Amniotic epithelial cell (primary cell): ENCODE results near the gene LRMDA.

Experiments
- DNase-seq: peaks from one replicate; pipeline ENCODE4 v3.0.0-alpha.2; 2010; ENCODE audit warnings: low read depth

Gene LRMDA

DNA sequence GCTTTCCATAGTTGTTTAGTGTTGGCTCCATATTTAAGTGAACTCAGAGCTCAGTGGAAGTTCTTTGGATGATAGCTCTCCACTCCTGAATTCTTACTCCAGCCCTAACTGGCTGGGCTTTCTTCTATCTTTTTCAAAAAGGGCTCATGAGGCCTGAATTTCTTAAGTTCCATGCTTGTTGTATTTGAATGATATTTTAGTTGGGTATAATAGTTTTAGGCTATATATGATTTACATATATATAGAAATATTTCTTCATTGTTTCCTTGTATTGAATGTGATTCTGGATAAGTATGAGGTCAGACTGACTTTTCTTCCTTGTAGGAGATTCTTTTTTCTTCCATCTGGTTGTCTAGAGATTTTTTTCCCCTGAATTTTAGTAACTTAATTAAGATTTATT is 843.5 kb downstream of the LRMDA start:
- no peak for DNase-seq

DNA sequence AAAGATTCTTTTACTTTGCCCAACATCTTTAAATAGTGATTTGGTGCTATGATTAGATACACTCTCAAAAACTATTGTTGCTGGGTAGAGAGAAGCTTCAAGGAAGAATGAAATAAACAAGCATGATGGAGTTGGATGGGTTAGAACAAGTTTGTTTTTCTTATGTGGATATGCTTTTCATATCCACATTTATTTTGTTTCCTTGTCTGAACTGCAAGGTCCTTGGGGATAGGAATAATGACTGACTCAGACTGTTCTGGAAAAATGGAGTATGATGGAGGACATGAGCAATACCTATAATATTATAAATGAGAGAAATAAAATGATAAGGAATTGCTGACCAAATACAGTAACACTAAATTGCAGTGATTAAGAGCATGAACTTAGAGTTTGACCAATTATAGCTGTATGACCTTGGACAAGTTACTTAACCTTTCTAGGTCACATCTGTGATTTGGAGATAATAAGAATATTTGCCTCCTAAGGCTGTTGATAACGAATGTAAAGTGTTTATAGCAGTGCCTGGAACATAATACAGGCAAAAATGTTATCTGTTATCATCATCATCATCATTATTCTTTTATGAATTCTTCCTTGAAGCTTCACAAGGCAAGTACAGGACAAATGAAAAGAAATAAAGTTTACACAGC is 847.5 kb downstream of the LRMDA start:
- peak; percentile 91 for DNase-seq

DNA sequence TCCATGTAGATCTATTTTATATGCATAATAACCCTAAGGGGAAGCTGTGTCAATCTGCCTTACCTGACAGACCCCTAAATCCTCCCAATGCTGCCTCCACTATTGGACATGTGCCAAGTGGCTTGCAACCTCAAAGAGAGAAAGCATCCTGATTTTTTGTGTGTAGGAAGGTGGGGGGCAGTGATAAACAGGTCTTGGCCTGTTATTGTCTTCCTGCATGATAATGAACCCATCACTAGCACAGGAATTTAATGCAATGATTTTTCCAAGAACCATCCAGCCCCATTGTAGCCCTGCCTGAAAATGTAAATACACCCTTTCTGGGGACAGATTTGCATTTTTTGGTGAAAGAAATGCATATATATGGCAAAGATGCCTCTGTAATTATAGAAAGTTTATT is 850.2 kb downstream of the LRMDA start:
- no peak for DNase-seq

GRCh38 chr10:76282061-76283025 is 850.9 kb downstream of the LRMDA start:
- peak; percentile 99 for DNase-seq

DNA sequence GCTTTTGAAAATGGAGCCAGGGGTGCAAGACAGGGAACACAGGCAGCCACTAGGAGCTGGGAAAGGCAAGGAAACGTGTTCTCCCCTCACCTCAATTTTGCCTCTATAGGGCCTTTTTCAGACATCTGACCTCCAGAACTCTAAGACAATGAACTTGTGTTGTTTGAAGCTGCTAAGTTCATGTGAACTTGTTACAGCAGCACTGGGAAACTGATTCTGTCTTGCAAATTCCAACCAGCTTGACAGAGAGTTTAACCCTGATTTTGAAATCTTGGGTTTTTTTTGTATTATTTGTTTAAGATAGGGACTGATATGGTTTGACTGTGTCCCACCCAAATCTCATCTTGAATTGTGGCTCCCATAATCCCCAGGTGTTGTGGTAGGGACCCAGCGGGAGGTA is 852.9 kb downstream of the LRMDA start:
- no peak for DNase-seq

DNA sequence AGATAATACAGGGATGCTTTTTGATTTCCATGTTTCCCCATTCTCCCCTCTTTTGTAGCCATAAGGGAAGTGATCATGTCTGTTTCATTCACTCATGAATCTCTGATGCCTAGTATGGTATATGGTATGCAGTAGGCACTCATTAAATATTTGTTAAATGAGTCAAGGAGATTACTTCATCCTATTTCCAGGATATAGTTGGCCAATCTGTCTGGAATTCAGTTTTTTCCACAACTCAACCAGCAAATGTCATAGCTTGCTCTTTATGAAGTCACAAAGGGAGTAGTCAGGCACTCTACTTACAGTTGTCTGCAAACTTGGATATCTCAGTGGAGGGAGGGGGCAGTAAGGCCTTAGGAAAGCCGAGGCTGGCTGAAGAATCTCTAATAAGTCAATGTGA is 853.6 kb downstream of the LRMDA start:
- peak; percentile 93 for DNase-seq

GRCh38 chr10:76285515-76285914 is 854.1 kb downstream of the LRMDA start:
- no peak for DNase-seq

DNA sequence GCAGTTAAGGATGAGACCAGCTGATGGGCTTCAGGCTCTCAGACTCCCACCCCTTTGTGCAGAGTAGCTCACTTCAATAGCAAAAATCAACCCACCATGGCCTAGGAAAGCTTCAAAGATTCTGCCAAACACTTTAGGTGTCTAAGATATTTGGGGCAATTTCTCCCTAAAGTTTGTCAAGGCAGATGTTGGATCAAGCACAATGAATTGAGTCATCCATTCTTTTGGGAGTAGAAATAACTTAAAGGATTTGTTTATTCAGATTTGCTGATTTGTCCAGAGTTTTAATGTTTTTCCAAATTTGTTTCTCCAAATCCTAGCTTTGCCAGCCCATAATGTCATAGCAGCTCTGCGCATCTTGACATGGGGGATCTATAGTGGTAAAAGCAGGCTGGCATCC is 855.1 kb downstream of the LRMDA start:
- DNase-seq: no peak

DNA sequence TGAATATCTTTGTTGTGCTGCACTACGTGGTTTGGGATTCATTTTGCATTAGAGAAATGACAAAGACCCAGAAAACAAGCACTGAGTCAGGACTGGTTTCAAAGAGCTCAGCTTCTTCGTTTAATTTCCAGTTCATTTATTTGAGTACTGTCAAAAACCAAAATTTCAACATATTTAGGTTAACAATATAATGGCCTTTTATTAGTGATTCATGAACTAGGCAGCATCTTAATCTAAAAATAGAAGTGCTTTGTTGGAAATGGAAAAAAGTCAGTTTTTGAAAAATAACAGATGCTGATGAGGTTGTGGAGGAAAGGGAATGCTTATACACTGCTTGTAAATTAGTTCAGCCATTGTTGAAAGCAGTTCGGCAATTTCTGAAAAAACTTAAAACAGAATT is 856.4 kb downstream of the LRMDA start:
- DNase-seq: peak; percentile 50

- no peak for DNase-seq
These were observed 859.8 kb downstream of the LRMDA start for GRCh38 chr10:76291175-76291574.

GRCh38 chr10:76291885-76292284 is 860.5 kb downstream of the LRMDA start:
- DNase-seq: no peak

DNA sequence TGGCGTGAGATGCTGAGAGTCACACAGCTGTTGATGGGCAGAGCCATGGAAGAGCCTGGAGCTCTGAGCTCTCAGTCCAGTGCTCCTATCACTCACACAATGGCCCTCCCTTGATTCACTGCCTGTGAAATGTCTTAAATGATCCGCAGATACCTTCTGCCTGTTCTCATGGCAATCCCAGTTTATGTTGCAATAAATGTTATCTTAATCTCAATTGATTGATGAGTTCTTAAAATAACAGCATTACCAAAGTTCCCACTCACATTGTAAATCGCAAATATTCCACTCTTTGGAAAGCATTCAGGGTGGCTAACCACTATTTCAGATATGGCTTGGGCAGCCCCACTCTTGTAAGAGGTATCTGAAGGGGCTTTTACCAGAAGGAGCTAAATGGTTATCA is 865.5 kb downstream of the LRMDA start:
- peak; percentile 93 for DNase-seq

- no peak for DNase-seq
These were observed 865.9 kb downstream of the LRMDA start for GRCh38 chr10:76297358-76297757.

- DNase-seq: no peak
These were observed 866.4 kb downstream of the LRMDA start for GRCh38 chr10:76297780-76298281.

DNA sequence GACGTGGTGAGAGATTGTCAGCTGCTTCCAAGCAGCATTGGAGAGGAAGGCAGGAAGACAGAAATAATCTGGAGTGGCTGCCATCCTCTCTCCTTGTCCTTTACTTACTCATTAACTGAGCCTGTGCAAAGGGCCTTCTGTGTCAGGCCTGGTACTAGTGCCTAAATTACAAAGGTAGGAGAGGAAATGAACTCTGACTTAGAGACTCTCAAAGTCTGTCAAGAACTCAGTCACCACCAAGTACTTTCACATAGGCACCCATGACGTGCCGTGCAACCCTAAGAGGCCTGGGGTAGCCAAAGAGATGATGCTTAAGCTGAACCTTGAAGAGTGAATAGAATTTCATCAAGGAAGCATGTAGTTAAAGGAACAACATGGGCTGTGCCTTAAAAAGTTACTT is 866.9 kb downstream of the LRMDA start:
- DNase-seq: no peak

DNA sequence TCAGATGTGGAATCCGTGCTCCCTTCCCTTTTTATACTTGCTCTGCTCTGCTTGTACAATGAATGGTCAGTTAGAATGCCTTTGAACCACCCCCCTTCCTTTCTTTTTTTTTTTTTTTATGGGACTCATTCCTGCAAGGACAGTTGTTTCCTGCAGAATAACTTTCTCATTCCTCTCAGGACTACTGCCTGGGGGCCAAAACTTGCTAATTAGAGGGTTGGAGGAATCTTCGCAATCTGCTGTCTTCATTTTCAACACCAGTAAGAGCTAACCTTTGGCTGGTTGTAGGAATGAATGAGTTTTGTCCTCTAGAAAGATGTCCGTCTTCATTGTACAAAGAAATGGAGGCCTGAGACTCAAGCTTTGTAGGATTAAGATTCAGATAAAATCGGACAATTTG is 868.1 kb downstream of the LRMDA start:
- DNase-seq: no peak

- no peak for DNase-seq
These were observed 869.8 kb downstream of the LRMDA start for GRCh38 chr10:76301211-76301610.

- DNase-seq: peak; percentile 37
These were observed 870.5 kb downstream of the LRMDA start for GRCh38 chr10:76301950-76302349.

- peak; percentile 87 for DNase-seq
These were observed 871.1 kb downstream of the LRMDA start for GRCh38 chr10:76302481-76302880.

DNA sequence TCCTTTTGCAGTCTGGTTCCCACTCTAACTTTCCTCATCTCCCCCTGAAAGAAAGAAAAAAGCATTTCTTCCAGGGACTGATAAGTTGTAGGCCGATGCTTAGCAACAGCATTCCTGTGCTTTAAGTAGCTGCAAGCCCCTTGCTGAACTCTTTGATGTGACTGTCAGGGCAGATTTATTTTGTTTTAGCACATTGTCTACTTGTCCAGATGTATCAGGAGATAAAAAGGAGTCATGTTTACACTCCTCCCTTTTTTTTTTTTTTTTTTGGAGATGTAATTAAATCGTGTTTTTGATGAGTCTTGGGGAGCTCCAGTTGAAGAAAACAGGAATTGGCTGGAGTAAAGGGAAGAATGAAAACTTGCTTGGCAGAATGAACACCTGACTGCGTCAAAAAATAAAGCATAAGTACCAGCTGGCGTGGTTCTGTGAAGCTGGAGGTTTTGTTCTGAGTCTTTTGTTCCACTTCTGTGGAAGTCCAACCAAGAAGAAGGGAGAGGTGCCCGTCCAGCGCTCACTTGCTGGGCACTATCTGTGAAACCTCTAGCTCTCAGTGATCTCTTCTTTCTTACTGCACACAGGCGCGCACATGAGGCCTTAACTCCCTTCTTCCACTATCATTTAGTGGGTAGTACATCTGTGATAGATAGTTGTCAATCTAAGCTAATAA is 871.7 kb downstream of the LRMDA start:
- DNase-seq: peak; percentile 84

DNA sequence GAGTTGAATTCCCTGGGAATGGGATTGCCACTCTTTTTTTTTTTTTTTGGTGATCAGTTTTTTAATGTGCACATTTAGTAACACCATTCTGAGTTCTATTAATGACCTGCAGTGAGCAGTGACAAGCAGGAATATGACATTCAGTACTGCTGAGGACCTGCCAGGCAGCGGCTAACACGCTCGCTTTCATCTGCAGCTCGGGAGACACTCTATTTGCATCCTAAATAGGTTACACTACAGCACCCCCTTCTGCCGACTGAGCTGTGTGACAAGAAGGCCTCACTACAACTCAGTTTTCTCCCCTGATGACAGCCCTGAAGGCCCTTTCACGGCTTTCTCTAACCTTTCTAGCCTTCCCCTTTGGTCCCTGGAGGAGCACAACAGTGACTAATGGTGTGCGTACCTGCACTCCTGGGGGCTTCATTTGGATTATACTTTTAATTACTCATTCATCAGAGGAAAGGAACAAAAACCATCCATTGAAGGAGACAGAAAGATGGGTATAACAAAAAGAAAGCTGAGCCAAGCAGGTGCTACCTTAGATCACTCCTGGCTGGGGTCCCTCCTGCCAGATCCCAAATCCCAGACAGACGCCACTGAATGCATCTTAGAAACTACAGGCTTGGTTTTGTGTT is 872.4 kb downstream of the LRMDA start:
- DNase-seq: peak; percentile 88

- DNase-seq: no peak
These were observed 874.6 kb downstream of the LRMDA start for GRCh38 chr10:76305930-76306615.
